Stimulated activated CD4-positive, alpha-beta T cell treated with anti-CD3 and anti-CD28 coated beads, TNF-alpha, amount 100 ng/mL, for 1 hour (primary cell): ENCODE measurements around the gene HDAC11.
"Not testable (repeated sequence)": the region's sequence is repeated elsewhere in the genome, so short reads cannot be mapped to it uniquely, and the experiment has no call there.

Experiments
- DNase-seq, 3 donors: peaks; one replicate each; pipeline ENCODE4 v3.0.0-alpha.2; 2020; ENCODE audit warnings: low read depth in 3 of 3, low spot score in 1 of 3

HDAC11 gene

GRCh38 chr3:13492976-13493866 is 13.1 kb downstream of the HDAC11 start:
- no peak for DNase-seq

- DNase-seq: no peak
Observed at GRCh38 chr3:13493867-13494441, 13.8 kb downstream of the HDAC11 start.

- DNase-seq: no peak
Observed at GRCh38 chr3:13494463-13495350, 14.6 kb downstream of the HDAC11 start.

GRCh38 chr3:13495351-13495813 is 15.3 kb downstream of the HDAC11 start:
- DNase-seq: no peak

DNA sequence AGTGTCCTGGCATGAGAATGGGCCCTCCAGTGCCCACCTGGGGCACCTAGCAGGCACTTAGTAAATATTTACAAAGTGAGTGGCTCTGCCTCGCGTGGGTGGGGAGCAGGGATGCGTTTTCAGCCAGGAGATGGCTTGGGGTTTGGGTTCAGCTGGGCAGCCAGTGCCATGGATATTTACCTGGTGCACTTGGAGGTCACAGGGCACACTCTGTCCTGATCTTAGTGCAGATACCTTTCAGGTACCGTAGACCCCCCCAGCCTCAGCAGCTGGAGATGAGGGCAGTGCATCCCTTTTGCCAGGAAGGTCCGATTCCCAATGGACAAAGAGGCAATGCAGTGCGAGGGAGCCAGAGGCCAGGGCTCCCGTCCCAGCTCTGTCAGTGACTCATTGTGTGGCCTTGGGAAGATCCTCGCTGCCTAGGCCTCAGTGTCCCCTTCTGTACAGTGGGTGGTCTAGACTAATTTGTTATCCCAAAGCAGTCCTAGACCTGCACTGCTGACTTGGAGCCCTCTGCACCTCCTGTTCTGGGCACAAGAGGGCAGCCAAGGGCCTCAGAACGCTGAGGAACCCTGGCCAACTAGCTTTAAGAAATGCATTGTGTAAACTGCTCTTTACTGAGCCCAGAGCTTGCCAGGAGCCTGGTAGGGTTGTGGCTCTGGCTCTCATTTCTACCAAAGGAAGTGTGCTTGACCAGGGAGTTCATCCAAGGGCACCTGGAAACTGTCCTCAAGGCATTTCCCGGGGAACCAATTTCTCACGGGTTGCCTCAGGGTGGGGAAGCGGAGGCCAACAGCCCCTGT is 16.0 kb downstream of the HDAC11 start:
- DNase-seq: peak; percentile 27 to 54 (median 31)

- no peak for DNase-seq
Observed at GRCh38 chr3:13496879-13497278, 16.8 kb downstream of the HDAC11 start.

DNA sequence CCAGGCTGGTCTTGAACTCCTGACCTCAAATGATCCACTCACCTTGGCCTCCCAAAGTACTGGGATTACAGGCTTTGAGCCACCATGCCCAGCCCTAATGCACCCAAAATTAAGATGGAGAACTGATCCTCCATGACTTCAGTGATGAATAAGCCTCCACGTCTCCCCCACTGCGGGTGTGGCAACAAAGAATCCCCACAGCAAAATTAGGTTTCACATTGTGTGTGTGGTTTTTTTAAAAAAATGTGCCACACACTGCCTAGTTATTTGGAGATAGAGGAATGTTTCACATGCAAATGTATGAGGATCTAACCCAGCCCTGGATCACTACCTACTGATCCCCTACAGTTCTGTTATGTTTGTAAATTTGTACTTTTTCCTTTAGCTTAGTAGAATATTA is 17.3 kb downstream of the HDAC11 start:
- no peak for DNase-seq

DNA sequence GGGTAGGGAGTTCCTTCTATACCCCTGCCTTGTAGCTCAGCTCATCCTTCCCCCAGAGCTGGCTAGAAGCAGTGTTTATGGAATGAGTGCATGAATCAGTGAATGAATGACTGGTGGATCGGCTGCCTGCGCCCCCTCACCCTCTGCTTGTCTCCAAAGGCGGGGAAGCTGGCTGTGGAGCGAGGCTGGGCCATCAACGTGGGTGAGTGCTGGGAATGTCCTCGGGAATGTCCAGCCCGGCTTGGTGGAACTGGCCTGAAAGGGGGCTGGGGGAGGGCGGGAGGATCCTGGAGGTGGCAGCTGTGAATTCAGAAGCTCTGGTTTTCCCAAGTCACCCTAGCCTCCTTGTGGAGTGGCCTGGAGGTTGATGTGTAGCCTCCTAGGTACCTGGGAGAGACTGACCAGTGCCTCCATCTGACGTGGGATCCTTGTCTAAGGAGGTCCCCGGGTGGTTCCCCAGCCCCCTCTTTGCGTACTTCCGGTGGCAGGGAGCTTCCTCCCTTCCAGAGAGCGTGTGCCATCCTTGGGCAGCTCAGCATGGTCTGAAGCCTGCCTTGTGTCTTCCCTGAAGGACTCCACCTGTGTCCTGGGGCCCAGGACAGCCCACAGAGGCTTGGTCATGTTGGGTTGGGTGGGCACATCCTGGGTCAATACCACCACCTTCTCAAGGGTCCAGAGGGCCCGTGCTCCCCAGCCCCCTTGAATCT is 18.4 kb downstream of the HDAC11 start:
- DNase-seq: no peak

DNA sequence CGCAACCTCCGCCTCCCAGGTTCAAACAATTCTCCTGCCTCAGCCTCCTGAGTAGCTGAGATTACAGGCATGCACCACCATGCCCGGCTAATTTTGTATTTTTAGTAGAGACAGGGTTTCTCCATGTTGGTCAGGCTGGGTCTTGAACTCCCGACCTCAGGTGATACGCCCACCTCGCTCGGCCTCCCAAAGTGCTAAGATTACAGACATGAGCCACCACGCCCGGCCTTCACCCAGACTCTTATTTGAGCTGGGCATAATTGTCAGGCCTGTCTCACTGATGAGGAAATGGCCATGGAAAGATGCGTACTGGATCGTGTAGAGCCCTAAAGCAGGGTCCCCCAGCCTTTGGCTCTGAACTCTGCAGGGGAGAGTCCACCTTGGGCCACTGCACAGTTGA is 19.1 kb downstream of the HDAC11 start:
- DNase-seq: not testable (repeated sequence)

GRCh38 chr3:13500133-13500885 is 20.2 kb downstream of the HDAC11 start:
- no peak for DNase-seq

- no peak for DNase-seq
Observed at GRCh38 chr3:13501056-13501455, 20.9 kb downstream of the HDAC11 start.

- no peak for DNase-seq
Observed at GRCh38 chr3:13501521-13501920, 21.4 kb downstream of the HDAC11 start.

- no peak for DNase-seq
Observed at GRCh38 chr3:13501958-13502790, 22.1 kb downstream of the HDAC11 start.

DNA sequence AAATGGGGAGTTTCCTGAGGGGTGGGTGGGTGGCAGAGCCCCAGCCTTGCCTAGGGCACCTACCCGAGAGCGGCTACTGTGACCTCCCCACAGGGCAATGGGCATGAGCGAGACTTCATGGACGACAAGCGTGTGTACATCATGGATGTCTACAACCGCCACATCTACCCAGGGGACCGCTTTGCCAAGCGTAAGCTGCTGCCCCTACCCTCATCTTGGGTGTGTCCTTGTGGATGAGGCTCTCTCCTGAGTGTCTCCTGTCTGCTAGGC is 22.6 kb downstream of the HDAC11 start:
- DNase-seq: no peak

DNA sequence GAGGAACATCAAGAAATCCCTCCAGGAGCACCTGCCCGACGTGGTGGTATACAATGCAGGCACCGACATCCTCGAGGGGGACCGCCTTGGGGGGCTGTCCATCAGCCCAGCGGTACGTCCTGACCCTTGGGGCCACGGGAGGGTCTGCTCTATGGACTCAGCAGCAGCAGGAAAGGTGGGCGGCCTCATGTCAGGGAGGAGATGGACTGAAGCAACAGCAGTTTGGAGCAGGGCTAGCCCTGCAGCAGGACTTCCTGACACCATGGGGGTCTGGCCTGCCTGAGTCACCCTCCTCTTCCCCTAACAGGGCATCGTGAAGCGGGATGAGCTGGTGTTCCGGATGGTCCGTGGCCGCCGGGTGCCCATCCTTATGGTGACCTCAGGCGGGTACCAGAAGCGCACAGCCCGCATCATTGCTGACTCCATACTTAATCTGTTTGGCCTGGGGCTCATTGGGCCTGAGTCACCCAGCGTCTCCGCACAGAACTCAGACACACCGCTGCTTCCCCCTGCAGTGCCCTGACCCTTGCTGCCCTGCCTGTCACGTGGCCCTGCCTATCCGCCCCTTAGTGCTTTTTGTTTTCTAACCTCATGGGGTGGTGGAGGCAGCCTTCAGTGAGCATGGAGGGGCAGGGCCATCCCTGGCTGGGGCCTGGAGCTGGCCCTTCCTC is 24.2 kb downstream of the HDAC11 start:
- DNase-seq: no peak

- no peak for DNase-seq
Observed at GRCh38 chr3:13505147-13506130, 25.3 kb downstream of the HDAC11 start.

GRCh38 chr3:13506239-13506638 is 26.1 kb downstream of the HDAC11 start:
- DNase-seq: no peak
